Neural progenitor cell (in vitro differentiated cells): Measurements from ENCODE around the gene AP1S1. TPM values are rescaled to one million over a fixed set of nuclear protein-coding genes. Genes with fewer than 3 reads are reported as not detected.
"Not testable (repeated sequence)": the region's sequence is repeated elsewhere in the genome, so short reads cannot be mapped to it uniquely, and the experiment has no call there.

Source experiments
- DNase-seq: peaks from one replicate; pipeline ENCODE4 v3.0.0-alpha.2; 2016; ENCODE audit warnings: low spot score
- H2AFZ ChIP-seq: fragments of 200-600 bp; sonication (generic); replicated peaks from 2 replicates; pipeline ENCODE4 v1.6.1; 2016; ENCODE audit warnings: antibody characterized with exemption
- H3F3A ChIP-seq: fragments of 200-600 bp; sonication (generic); 2 replicates; pipeline ENCODE4 v1.6.1; 2016; ENCODE audit warnings: antibody characterized with exemption, low read depth
- H3K27ac ChIP-seq: fragments of 200-600 bp; sonication (generic); 2 replicates; pipeline ENCODE4 v1.5.1; 2016; ENCODE audit warnings: mild to moderate bottlenecking
- H3K27me3 ChIP-seq: fragments of 200-600 bp; sonication (generic); 2 replicates; pipeline ENCODE4 v1.6.1; 2016; ENCODE audit warnings: mild to moderate bottlenecking, moderate library complexity
- H3K36me3 ChIP-seq: fragments of 200-600 bp; sonication (generic); 2 replicates; pipeline ENCODE4 v1.5.1; 2016
- H3K4me1 ChIP-seq: fragments of 200-600 bp; sonication (generic); 2 replicates; pipeline ENCODE4 v1.6.1; 2016; ENCODE audit warnings: mixed run types
- H3K4me2 ChIP-seq: fragments of 200-600 bp; sonication (generic); 2 replicates; pipeline ENCODE4 v1.6.1; 2016
- H3K4me3 ChIP-seq: fragments of 200-600 bp; sonication (generic); 2 replicates; pipeline ENCODE4 v1.5.1; 2016
- H3K79me2 ChIP-seq: fragments of 200-600 bp; sonication (generic); 2 replicates; pipeline ENCODE4 v1.6.1; 2016; ENCODE audit warnings: low read depth
- H3K9ac ChIP-seq: fragments of 200-600 bp; sonication (generic); 2 replicates; pipeline ENCODE4 v1.6.1; 2016
- H3K9me3 ChIP-seq: fragments of 200-600 bp; sonication (generic); 2 replicates; pipeline ENCODE4 v1.5.1; 2016; ENCODE audit warnings: low read depth
- H4K20me1 ChIP-seq: fragments of 200-600 bp; sonication (generic); 2 replicates; pipeline ENCODE4 v1.6.1; 2016; ENCODE audit warnings: low read depth
- H3K27ac Mint-ChIP-seq: 3 replicates; pipeline ENCODE4 v1.8.0; 2021; ENCODE audit warnings: mixed read lengths
- H3K27me3 Mint-ChIP-seq: 2 replicates; pipeline ENCODE4 v1.8.0; 2022; ENCODE audit warnings: low read depth, mild to moderate bottlenecking, inconsistent platforms, moderate library complexity, mixed read lengths; ENCODE audit not compliant: insufficient read depth
- H3K36me3 Mint-ChIP-seq: 3 replicates; pipeline ENCODE4 v1.8.0; 2021; ENCODE audit warnings: mixed read lengths
- H3K4me1 Mint-ChIP-seq: 3 replicates; pipeline ENCODE4 v1.8.0; 2021; ENCODE audit warnings: mixed read lengths
- H3K4me3 Mint-ChIP-seq: 3 replicates; pipeline ENCODE4 v1.8.0; 2021; ENCODE audit warnings: mild to moderate bottlenecking, moderate library complexity, mixed read lengths
- H3K9me3 Mint-ChIP-seq: 3 replicates; pipeline ENCODE4 v1.8.0; 2020; ENCODE audit warnings: mixed read lengths
- EZH2 ChIP-seq: fragments of 200-600 bp; sonication (generic); IDR thresholded peaks from 2 replicates; pipeline ENCODE4 v1.6.1; 2017; ENCODE audit warnings: antibody characterized with exemption, mild to moderate bottlenecking, moderate library complexity
- EZH2phosphoT487 ChIP-seq: fragments of 200-600 bp; sonication (generic); IDR thresholded peaks from 2 replicates; pipeline ENCODE4 v1.6.1; 2017; ENCODE audit warnings: antibody characterized with exemption
- total RNA-seq: library from RNA; depleted of rRNA; stranded (reverse); fragments of >200 nt; gene quantifications from 2 replicates; pipeline ENCODE4 v1.2.3, GENCODE V29; 2015; ENCODE audit warnings: low replicate concordance
- TF ChIP-seq, protein P1 (sequence below): fragments of 200-600 bp; sonication (generic); IDR thresholded peaks from 2 replicates; pipeline ENCODE4 v1.5.1; 2017; ENCODE audit warnings: antibody characterized with exemption, mild to moderate bottlenecking

Gene AP1S1
- total RNA-seq, 1 donor from 2014 or later, result 74.4 TPM

DNA sequence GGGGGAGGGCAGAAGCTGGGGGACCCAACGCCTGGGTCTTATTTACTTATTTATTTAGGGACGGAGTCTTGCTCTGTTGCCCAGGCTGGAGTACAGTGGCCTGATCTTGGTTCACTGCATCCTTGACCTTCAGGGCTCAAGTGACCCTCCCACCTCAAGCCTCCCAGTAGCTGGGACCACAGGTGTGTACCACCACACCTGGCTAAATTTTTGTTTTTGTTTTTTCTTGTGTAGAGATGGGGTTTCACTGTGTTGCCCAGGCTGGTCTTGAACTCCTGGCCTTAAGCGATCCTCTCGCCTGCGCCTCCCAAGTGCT lies 48.3 kb downstream of the AP1S1 start:
- Mint-ChIP-seq H3K27me3 (peaks cover 26% of the 10 kb centered on the region), H3K9me3 (no peaks in the 10 kb centered on the region)

DNA sequence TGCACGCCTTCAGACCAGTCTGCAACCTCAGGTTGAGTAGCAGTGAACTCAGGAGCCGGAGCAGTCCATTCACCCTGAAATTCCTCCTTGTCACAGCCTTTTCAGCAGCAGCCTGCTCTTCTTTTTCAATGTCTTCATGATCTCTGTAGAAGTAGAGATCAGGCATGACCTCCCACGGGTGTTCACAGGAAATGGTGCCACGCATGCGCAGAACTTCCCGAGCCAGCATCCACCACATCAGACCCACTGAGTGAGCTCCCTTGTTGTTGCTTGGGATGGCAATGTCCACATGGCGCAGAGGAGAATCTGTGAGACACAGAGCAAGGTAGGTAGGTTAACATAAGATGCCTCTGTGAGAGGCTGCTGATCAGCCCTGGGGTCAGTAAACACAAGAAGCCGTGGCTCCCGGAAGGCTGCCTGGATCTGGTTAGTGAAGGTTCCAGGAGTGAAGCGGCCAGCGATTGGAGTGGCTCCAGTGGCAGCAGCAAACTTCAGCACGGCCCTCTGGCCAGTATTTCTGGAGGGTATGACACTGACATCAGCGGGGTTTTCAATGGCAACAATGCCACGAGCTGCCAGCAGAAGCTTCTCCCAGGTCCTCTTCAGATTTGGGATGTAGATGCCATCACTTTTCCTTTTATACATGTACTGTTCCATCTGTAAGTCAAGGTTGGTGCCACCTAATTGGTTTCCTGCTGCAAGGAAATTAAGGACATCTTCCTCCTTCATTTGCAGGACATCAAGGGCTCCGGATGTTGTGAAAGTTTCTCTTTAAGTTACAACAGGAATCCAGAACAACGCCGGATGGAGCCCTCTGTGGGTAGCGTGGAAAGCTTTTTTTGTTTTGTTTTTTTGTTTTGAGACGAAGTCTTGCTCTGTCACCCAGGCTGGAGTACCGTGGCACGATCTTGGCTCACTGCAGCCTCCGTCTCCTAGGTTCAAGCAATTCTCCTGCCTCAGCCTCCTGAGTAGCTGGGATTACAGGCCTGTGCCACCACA lies 49.8 kb downstream of the AP1S1 start:
- H3K9ac ChIP-seq, H3K4me3 ChIP-seq, H2AFZ ChIP-seq, DNase-seq, H3K36me3 ChIP-seq, H3K4me2 ChIP-seq, H3K27ac Mint-ChIP-seq, H3K36me3 Mint-ChIP-seq, H3K4me3 Mint-ChIP-seq, H3K27ac ChIP-seq, H4K20me1 ChIP-seq, H3K4me1 ChIP-seq, H3K9me3 ChIP-seq, H3K79me2 ChIP-seq, H3F3A ChIP-seq, H3K4me1 Mint-ChIP-seq, H3K9me3 Mint-ChIP-seq: not testable (repeated sequence)
- H3K27me3 ChIP-seq, result peaks cover 42% of the 10 kb centered on the region
- H3K27me3 Mint-ChIP-seq, result peaks cover 28% of the 10 kb centered on the region

More for the DNA sequence above, 48.3 kb downstream of the AP1S1 start:
- H2AFZ ChIP-seq, result no peak overlapping the region
- no peaks in the 10 kb centered on the region for H3K4me1 ChIP-seq
- H3K4me3 ChIP-seq, result no peak overlapping the region
- H3K27me3 ChIP-seq, result peaks cover 42% of the 10 kb centered on the region
- no peaks in the 10 kb centered on the region for H4K20me1 ChIP-seq
- Mint-ChIP-seq H3K36me3 (no peaks in the 10 kb centered on the region), H3K4me1 (peaks cover 6% of the 10 kb centered on the region), H3K27ac (no peak overlapping the region), H3K4me3 (no peak overlapping the region)
- TF ChIP-seq EZH2 (no peak), EZH2phosphoT487 (no peak)
- TF ChIP-seq, protein P1, sequence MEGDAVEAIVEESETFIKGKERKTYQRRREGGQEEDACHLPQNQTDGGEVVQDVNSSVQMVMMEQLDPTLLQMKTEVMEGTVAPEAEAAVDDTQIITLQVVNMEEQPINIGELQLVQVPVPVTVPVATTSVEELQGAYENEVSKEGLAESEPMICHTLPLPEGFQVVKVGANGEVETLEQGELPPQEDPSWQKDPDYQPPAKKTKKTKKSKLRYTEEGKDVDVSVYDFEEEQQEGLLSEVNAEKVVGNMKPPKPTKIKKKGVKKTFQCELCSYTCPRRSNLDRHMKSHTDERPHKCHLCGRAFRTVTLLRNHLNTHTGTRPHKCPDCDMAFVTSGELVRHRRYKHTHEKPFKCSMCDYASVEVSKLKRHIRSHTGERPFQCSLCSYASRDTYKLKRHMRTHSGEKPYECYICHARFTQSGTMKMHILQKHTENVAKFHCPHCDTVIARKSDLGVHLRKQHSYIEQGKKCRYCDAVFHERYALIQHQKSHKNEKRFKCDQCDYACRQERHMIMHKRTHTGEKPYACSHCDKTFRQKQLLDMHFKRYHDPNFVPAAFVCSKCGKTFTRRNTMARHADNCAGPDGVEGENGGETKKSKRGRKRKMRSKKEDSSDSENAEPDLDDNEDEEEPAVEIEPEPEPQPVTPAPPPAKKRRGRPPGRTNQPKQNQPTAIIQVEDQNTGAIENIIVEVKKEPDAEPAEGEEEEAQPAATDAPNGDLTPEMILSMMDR, result no peak
- H3K79me2 ChIP-seq, result no peaks in the 10 kb centered on the region
- no peak overlapping the region for H3K9ac ChIP-seq
- no peak for DNase-seq
- no peaks in the 10 kb centered on the region for H3K9me3 ChIP-seq
- no peak overlapping the region for H3K4me2 ChIP-seq
- no peaks in the 10 kb centered on the region for H3F3A ChIP-seq
- no peak overlapping the region for H3K27ac ChIP-seq
- no peaks in the 10 kb centered on the region for H3K36me3 ChIP-seq

DNA sequence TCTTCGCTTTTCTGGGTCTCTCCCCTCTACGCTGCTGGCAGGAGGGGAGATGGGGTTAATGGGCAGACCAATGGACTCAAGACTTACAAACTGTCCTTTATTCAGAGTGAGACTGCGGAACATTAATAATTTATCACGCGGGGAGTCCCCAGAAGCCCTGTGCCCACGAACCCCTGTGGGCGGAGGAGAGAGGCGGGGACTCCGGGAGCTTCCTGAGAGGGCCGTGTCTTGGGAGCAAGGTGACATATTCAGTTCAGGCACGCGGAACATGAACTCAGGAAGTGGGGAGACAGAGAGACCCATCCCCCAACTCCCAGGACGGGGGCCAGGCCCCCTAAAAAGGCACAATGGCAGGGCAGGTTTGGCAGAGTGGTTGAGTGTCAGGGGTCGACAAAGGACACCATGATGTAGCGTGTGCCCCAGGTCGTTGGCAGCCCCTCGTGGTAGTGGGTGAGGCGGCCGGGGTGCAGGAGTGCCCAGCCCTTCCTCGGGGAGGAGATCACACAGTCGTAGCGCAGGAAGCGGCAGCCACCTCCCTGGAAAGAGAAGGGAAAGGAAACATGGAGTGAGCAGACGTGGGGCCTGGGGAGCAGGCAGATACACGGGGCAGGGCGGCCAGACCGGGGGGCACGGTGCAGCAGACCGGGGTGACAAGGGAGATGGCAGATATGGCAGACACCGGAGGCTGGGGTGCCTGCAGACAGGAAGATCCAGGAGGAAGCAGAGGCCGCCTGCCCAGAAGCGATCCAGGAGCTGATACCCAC lies 51.8 kb downstream of the AP1S1 start:
- Histone ChIP-seq H3K27me3 (peaks cover 30% of the 10 kb centered on the region), H3K4me1 (no peaks in the 10 kb centered on the region), H3F3A (no peaks in the 10 kb centered on the region), H3K4me2 (no peak overlapping the region), H3K79me2 (no peaks in the 10 kb centered on the region), H2AFZ (no peak overlapping the region), H3K36me3 (no peaks in the 10 kb centered on the region), H3K27ac (no peak overlapping the region), H4K20me1 (no peaks in the 10 kb centered on the region), H3K9ac (no peak overlapping the region), H3K9me3 (no peaks in the 10 kb centered on the region), H3K4me3 (no peak overlapping the region)
- TF ChIP-seq EZH2, result no peak
- TF ChIP-seq EZH2phosphoT487, result no peak
- TF ChIP-seq, protein P1, result no peak
- H3K9me3 Mint-ChIP-seq, result no peaks in the 10 kb centered on the region
- no peak for DNase-seq
- no peaks in the 10 kb centered on the region for H3K4me1 Mint-ChIP-seq
- no peak overlapping the region for H3K27ac Mint-ChIP-seq
- no peak overlapping the region for H3K4me3 Mint-ChIP-seq
- H3K36me3 Mint-ChIP-seq, result peaks cover 2% of the 10 kb centered on the region
- peaks cover 25% of the 10 kb centered on the region for H3K27me3 Mint-ChIP-seq
